ENCODE results near the gene NFILZ.

The NFILZ gene

GRCh38 chr19:8655340-8655709, 24.9 kb downstream of the NFILZ start:
- TF ChIP-seq REST (IDR thresholded peaks at IDR 0.05; ENCODE audit: insufficient read depth in 1 of 2, low read depth in 2 of 2, low read length in 2 of 2) (no peak), TAF1 (IDR thresholded peaks at IDR 0.05; ENCODE audit: borderline replicate concordance, insufficient read depth, low read length) (no peak), POLR2AphosphoS5 (IDR thresholded peaks at IDR 0.05; ENCODE audit: low read depth, low read length) (no peak), FOXP2 (optimal IDR thresholded peaks at IDR 0.05; ENCODE audit: borderline replicate concordance, extremely low read depth, extremely low read length, insufficient read depth) (no peak), SIN3A (IDR thresholded peaks at IDR 0.05; ENCODE audit: borderline replicate concordance, insufficient read depth, low read length) (no peak)

- TF ChIP-seq FOXP2 (optimal IDR thresholded peaks at IDR 0.05; ENCODE audit: borderline replicate concordance, extremely low read depth, extremely low read length, insufficient read depth) (no peak), REST (IDR thresholded peaks at IDR 0.05; ENCODE audit: insufficient read depth in 1 of 2, low read depth in 2 of 2, low read length in 2 of 2) (no peak), SIN3A (IDR thresholded peaks at IDR 0.05; ENCODE audit: borderline replicate concordance, insufficient read depth, low read length) (no peak), POLR2AphosphoS5 (IDR thresholded peaks at IDR 0.05; ENCODE audit: low read depth, low read length) (no peak), TAF1 (IDR thresholded peaks at IDR 0.05; ENCODE audit: borderline replicate concordance, insufficient read depth, low read length) (no peak)
Observed at GRCh38 chr19:8657869-8658268, 27.4 kb downstream of the NFILZ start.

- TF ChIP-seq POLR2AphosphoS5 (IDR thresholded peaks at IDR 0.05; ENCODE audit: low read depth, low read length) (no peak), SIN3A (IDR thresholded peaks at IDR 0.05; ENCODE audit: borderline replicate concordance, insufficient read depth, low read length) (no peak), REST (IDR thresholded peaks at IDR 0.05; ENCODE audit: insufficient read depth in 1 of 2, low read depth in 2 of 2, low read length in 2 of 2) (no peak), FOXP2 (optimal IDR thresholded peaks at IDR 0.05; ENCODE audit: borderline replicate concordance, extremely low read depth, extremely low read length, insufficient read depth) (no peak)
Observed at GRCh38 chr19:8659905-8660304, 29.5 kb downstream of the NFILZ start.

- TF ChIP-seq SIN3A (IDR thresholded peaks at IDR 0.05; ENCODE audit: borderline replicate concordance, insufficient read depth, low read length) (no peak), FOXP2 (optimal IDR thresholded peaks at IDR 0.05; ENCODE audit: borderline replicate concordance, extremely low read depth, extremely low read length, insufficient read depth) (no peak), REST (IDR thresholded peaks at IDR 0.05; ENCODE audit: insufficient read depth in 1 of 2, low read depth in 2 of 2, low read length in 2 of 2) (no peak), TAF1 (IDR thresholded peaks at IDR 0.05; ENCODE audit: borderline replicate concordance, insufficient read depth, low read length) (no peak), POLR2AphosphoS5 (IDR thresholded peaks at IDR 0.05; ENCODE audit: low read depth, low read length) (no peak)
Observed at GRCh38 chr19:8662263-8662662, 31.8 kb downstream of the NFILZ start.
